DND-41 (cell line): ENCODE measurements around the gene MAP3K6.

ENCODE experiments used
- CTCF ChIP-seq: IDR thresholded peaks from 2 replicates; pipeline ENCODE4 v1.5.1; 2012; ENCODE audit warnings: borderline replicate concordance, low read length, moderate library complexity, mild to moderate bottlenecking; ENCODE audit not compliant: poor library complexity, severe bottlenecking; ENCODE audit errors: extremely low read depth
- EZH2 ChIP-seq: IDR thresholded peaks from 3 replicates; pipeline ENCODE4 v1.6.1; 2012; ENCODE audit warnings: borderline replicate concordance, low read depth, mild to moderate bottlenecking, moderate library complexity, low read length, inconsistent platforms; ENCODE audit not compliant: severe bottlenecking

- TF ChIP-seq CTCF = no peak
- no peak for TF ChIP-seq EZH2
Measured at GRCh38 chr1:27346991-27347624, 19.7 kb downstream of the MAP3K6 start.
